DND-41 (cell line): ENCODE data around the gene PRH2.

ENCODE experiments used
- EZH2 ChIP-seq: IDR thresholded peaks from 3 replicates; pipeline ENCODE4 v1.6.1; 2012; ENCODE audit warnings: borderline replicate concordance, low read depth, mild to moderate bottlenecking, moderate library complexity, low read length, inconsistent platforms; ENCODE audit not compliant: severe bottlenecking
- TF ChIP-seq, protein P1 (sequence below): IDR thresholded peaks from 2 replicates; pipeline ENCODE4 v1.5.1; 2012; ENCODE audit warnings: borderline replicate concordance, low read length, moderate library complexity, mild to moderate bottlenecking; ENCODE audit not compliant: poor library complexity, severe bottlenecking; ENCODE audit errors: extremely low read depth

DNA sequence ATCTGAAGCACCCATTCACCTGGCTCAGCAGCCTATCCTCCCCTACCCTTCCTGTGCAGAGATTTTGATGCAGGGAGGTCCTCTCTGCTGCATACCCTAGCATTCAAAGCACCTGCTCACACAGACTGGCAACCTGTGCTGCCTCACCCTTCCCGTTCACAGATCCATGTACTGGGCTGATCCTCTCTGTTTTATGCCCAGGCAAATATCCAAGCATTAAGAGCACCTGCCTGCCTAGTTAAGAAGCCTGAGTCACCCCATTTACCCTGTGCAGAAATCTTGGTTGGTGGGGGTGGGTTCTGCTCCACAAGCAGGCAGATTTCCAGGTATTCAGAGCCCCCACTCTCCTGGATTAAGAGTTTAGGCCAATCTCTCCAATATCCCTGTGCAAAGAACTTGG is 28.1 kb upstream of the PRH2 start:
- TF ChIP-seq, protein P1, sequence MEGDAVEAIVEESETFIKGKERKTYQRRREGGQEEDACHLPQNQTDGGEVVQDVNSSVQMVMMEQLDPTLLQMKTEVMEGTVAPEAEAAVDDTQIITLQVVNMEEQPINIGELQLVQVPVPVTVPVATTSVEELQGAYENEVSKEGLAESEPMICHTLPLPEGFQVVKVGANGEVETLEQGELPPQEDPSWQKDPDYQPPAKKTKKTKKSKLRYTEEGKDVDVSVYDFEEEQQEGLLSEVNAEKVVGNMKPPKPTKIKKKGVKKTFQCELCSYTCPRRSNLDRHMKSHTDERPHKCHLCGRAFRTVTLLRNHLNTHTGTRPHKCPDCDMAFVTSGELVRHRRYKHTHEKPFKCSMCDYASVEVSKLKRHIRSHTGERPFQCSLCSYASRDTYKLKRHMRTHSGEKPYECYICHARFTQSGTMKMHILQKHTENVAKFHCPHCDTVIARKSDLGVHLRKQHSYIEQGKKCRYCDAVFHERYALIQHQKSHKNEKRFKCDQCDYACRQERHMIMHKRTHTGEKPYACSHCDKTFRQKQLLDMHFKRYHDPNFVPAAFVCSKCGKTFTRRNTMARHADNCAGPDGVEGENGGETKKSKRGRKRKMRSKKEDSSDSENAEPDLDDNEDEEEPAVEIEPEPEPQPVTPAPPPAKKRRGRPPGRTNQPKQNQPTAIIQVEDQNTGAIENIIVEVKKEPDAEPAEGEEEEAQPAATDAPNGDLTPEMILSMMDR, result no peak
- TF ChIP-seq EZH2, result no peak
